Common myeloid progenitor, CD34-positive (primary cell): ENCODE measurements around the gene CENPVL1.
A peak's percentile ranks its signal among the peaks of the same experiment; 100 is the strongest.
"Not testable (repeated sequence)": the region's sequence is repeated elsewhere in the genome, so short reads cannot be mapped to it uniquely, and the experiment has no call there.

Experiments
- CTCF ChIA-PET: fragments of 350-600 bp; sonication (Branson Sonifier 250); formaldehyde crosslinking; loops from one replicate; lab custom pipeline; 2021; ENCODE audit warnings: antibody characterized with exemption; lab: Charles Lee
- POLR2A ChIA-PET: fragments of 350-600 bp; sonication (Branson Sonifier 250); formaldehyde crosslinking; loops from one replicate; lab custom pipeline; 2021; ENCODE audit warnings: antibody characterized with exemption; lab: Charles Lee
- DNase-seq, 3 donors: peaks; one replicate each; pipeline versions ENCODE4 v3.0.0 to v3.0.0-alpha.2; 2013
- H3K27ac ChIP-seq, 2 experiments: 1 replicate in 1 of 2; 2 replicates in 1 of 2; pipeline ENCODE4 v1.7.0; 2013; ENCODE audit warnings: inconsistent platforms in 2 of 2, low read length in 2 of 2, mild to moderate bottlenecking in 2 of 2, low read depth in 1 of 2, moderate library complexity in 1 of 2; ENCODE audit not compliant: severe bottlenecking in 2 of 2, insufficient read depth in 1 of 2, poor library complexity in 1 of 2
- H3K27me3 ChIP-seq, 5 experiments: replicated peaks in 2 of 5; 1 replicate in 3 of 5; 2 replicates in 2 of 5; pipeline versions ENCODE4 v1.6.1 to v1.7.0; 2013; ENCODE audit warnings: low read length in 4 of 5, mild to moderate bottlenecking in 2 of 5, moderate library complexity in 2 of 5, inconsistent platforms in 1 of 5; ENCODE audit not compliant: insufficient read depth in 5 of 5, control insufficient read depth in 4 of 5
- H3K36me3 ChIP-seq, 4 experiments: 1 replicate in 2 of 4; 2 replicates in 2 of 4; pipeline versions ENCODE4 v1.6.1 to v1.7.0; 2013; ENCODE audit warnings: low read length in 3 of 4, control low read depth in 1 of 4, mild to moderate bottlenecking in 1 of 4; ENCODE audit not compliant: control insufficient read depth in 4 of 4, insufficient read depth in 4 of 4
- H3K4me1 ChIP-seq, 4 experiments: 1 replicate in 3 of 4; 2 replicates in 1 of 4; pipeline versions ENCODE4 v1.6.1 to v1.7.1; 2013; ENCODE audit warnings: low read length in 3 of 4, mild to moderate bottlenecking in 3 of 4, control low read depth in 1 of 4, inconsistent platforms in 1 of 4, moderate library complexity in 1 of 4; ENCODE audit not compliant: control insufficient read depth in 4 of 4, insufficient read depth in 4 of 4; ENCODE audit errors: control extremely low read depth in 1 of 4
- H3K4me3 ChIP-seq, 7 experiments: 1 replicate in 4 of 7; 2 replicates in 3 of 7; pipeline versions ENCODE4 v1.5.1 to v1.7.0; 2013; ENCODE audit warnings: mild to moderate bottlenecking in 7 of 7, low read length in 6 of 7, moderate library complexity in 6 of 7, inconsistent platforms in 2 of 7, low read depth in 2 of 7, control low read depth in 1 of 7; ENCODE audit not compliant: insufficient read depth in 4 of 7, control insufficient read depth in 1 of 7; ENCODE audit errors: extremely low read depth in 1 of 7
- H3K9me3 ChIP-seq, 5 experiments: 1 replicate in 4 of 5; 2 replicates in 1 of 5; pipeline versions ENCODE4 v1.6.1 to v1.7.1; 2013; ENCODE audit warnings: low read length in 4 of 5, mild to moderate bottlenecking in 2 of 5, inconsistent platforms in 1 of 5, low read depth in 1 of 5, moderate library complexity in 1 of 5; ENCODE audit not compliant: control insufficient read depth in 4 of 5, insufficient read depth in 2 of 5; ENCODE audit errors: control extremely low read depth in 1 of 5
- WGBS: methylation state at CpG from one replicate; pipeline ENCODE4 v1.1.5; 2013; ENCODE audit not compliant: insufficient coverage; 5-methylcytosine and 5-hydroxymethylcytosine counted together

The CENPVL1 gene

GRCh38 chrX:51697397-51697796 is 12.9 kb upstream of the CENPVL1 start:
- H3K4me1 ChIP-seq: no peaks in the 10 kb centered on the region
- ChIA-PET POLR2A (no interaction called here), CTCF (no interaction called here)
- no peak for DNase-seq
- no peaks in the 10 kb centered on the region for H3K9me3 ChIP-seq
- 95% methylated on average over 8 of the region's 8 CpGs for WGBS
- H3K27ac ChIP-seq: no peak overlapping the region
- peaks cover 0 to 7% (median 0%) of the 10 kb centered on the region in 5 experiments for H3K27me3 ChIP-seq
- no peak overlapping the region for H3K4me3 ChIP-seq
- H3K36me3 ChIP-seq: no peaks in the 10 kb centered on the region

GRCh38 chrX:51712943-51713647 is 2.8 kb downstream of the CENPVL1 start:
- CTCF ChIA-PET, H3K27me3 ChIP-seq, H3K9me3 ChIP-seq, H3K4me1 ChIP-seq, H3K4me3 ChIP-seq, POLR2A ChIA-PET, H3K36me3 ChIP-seq, DNase-seq, H3K27ac ChIP-seq: not testable (repeated sequence)
- no CpG with 5 or more reads among the region's 18 CpGs for WGBS

- POLR2A ChIA-PET: no interaction called here
- peaks cover 0 to 13% (median 0%) of the 10 kb centered on the region in 5 experiments for H3K27me3 ChIP-seq
- H3K4me3 ChIP-seq: no peak overlapping the region
- no peak overlapping the region for H3K27ac ChIP-seq
- no peak for DNase-seq
- H3K9me3 ChIP-seq: no peaks in the 10 kb centered on the region
- H3K4me1 ChIP-seq: no peaks in the 10 kb centered on the region
- H3K36me3 ChIP-seq: no peaks in the 10 kb centered on the region
- CTCF ChIA-PET: no interaction called here
Observed at GRCh38 chrX:51728202-51728601, 17.9 kb downstream of the CENPVL1 start.

- H3K27me3 ChIP-seq: peaks cover 0 to 1% (median 0%) of the 10 kb centered on the region in 5 experiments
- no peak overlapping the region for H3K27ac ChIP-seq
- peaks cover 0 to 3% (median 0%) of the 10 kb centered on the region in 4 experiments for H3K4me1 ChIP-seq
- ChIA-PET POLR2A (no interaction called here), CTCF (no interaction called here)
- H3K36me3 ChIP-seq: no peaks in the 10 kb centered on the region
- H3K9me3 ChIP-seq: no peaks in the 10 kb centered on the region
- H3K4me3 ChIP-seq: no peak overlapping the region
- DNase-seq: peak; percentile 17 to 82 (median 71)
- WGBS: 25% methylated on average over 2 of the region's 2 CpGs
Observed at GRCh38 chrX:51737091-51737490, 26.8 kb downstream of the CENPVL1 start.

- Histone ChIP-seq H3K27me3 (peaks cover 0 to 3% (median 0%) of the 10 kb centered on the region in 5 experiments), H3K9me3 (peaks cover 0 to 3% (median 0%) of the 10 kb centered on the region in 5 experiments), H3K4me3 (peak overlapping the region in 3 of 7 experiments; percentile 70 to 88 (median 73)), H3K4me1 (peaks cover 0 to 7% (median 3%) of the 10 kb centered on the region in 4 experiments), H3K36me3 (peaks cover 0 to 8% (median 3%) of the 10 kb centered on the region in 4 experiments), H3K27ac (no peak overlapping the region)
- POLR2A ChIA-PET: no interaction called here
- CTCF ChIA-PET: no interaction called here
- DNase-seq: no peak
- 90% methylated on average over 3 of the region's 3 CpGs for WGBS
Observed at GRCh38 chrX:51742586-51742985, 32.3 kb downstream of the CENPVL1 start.

GRCh38 chrX:51743179-51743957 is 33.1 kb downstream of the CENPVL1 start, which contains the start of gene GSPT2:
GSPT2 (plus strand) TSS chrX:51743442; CDS start chrX:51743627, 185 bp downstream.
- 25% methylated on average over 63 of the region's 63 CpGs for WGBS
- Histone ChIP-seq H3K27me3 (peaks cover 0 to 3% (median 0%) of the 10 kb centered on the region in 5 experiments), H3K4me3 (peak within 1 kb of the TSS; percentile 70 to 88 (median 73)), H3K36me3 (peaks cover 0 to 8% (median 3%) of the 10 kb centered on the region in 4 experiments), H3K9me3 (peaks cover 0 to 3% (median 0%) of the 10 kb centered on the region in 5 experiments), H3K27ac (no peak within 1 kb of the TSS), H3K4me1 (peaks cover 0 to 7% (median 3%) of the 10 kb centered on the region in 4 experiments)
- CTCF ChIA-PET: no interaction called here
- DNase-seq: peak; percentile 74 to 87 (median 85)
- POLR2A ChIA-PET: no interaction called here

GRCh38 chrX:51747671-51748070 is 37.4 kb downstream of the CENPVL1 start:
- no peak overlapping the region for H3K4me3 ChIP-seq
- POLR2A ChIA-PET: no interaction called here
- H3K9me3 ChIP-seq: peaks cover 0 to 3% (median 0%) of the 10 kb centered on the region in 5 experiments
- H3K36me3 ChIP-seq: peaks cover 0 to 8% (median 3%) of the 10 kb centered on the region in 4 experiments
- CTCF ChIA-PET: no interaction called here
- H3K27ac ChIP-seq: no peak overlapping the region
- no peak for DNase-seq
- H3K27me3 ChIP-seq: peaks cover 0 to 3% (median 0%) of the 10 kb centered on the region in 5 experiments
- peaks cover 0 to 6% (median 2%) of the 10 kb centered on the region in 4 experiments for H3K4me1 ChIP-seq
